T-helper 1 cell treated with Interleukin-12 subunit alpha and Interleukin-12 subunit beta and Interleukin-4 antibody, amounts not matched to agents 30 μg/mL and 1 μg/mL, for 36 hours (primary cell): ENCODE data around the gene GADD45B.
A peak's percentile ranks its signal among the peaks of the same experiment; 100 is the strongest.

Experiments used
- H3K27ac Mint-ChIP-seq: one replicate; pipeline ENCODE4 v1.8.0; 2021; ENCODE audit warnings: mild to moderate bottlenecking, mixed read lengths
- H3K27me3 Mint-ChIP-seq: one replicate; pipeline ENCODE4 v1.8.0; 2021; ENCODE audit warnings: low read depth, mixed read lengths
- H3K36me3 Mint-ChIP-seq: one replicate; pipeline ENCODE4 v1.8.0; 2021; ENCODE audit warnings: low read depth, mixed read lengths
- H3K4me1 Mint-ChIP-seq: one replicate; pipeline ENCODE4 v1.8.0; 2021; ENCODE audit warnings: low read depth, mixed read lengths
- H3K4me3 Mint-ChIP-seq: one replicate; pipeline ENCODE4 v1.8.0; 2021; ENCODE audit warnings: mild to moderate bottlenecking, moderate library complexity, mixed read lengths
- H3K9me3 Mint-ChIP-seq: one replicate; pipeline ENCODE4 v1.8.0; 2021; ENCODE audit warnings: mixed read lengths

The GADD45B gene

DNA sequence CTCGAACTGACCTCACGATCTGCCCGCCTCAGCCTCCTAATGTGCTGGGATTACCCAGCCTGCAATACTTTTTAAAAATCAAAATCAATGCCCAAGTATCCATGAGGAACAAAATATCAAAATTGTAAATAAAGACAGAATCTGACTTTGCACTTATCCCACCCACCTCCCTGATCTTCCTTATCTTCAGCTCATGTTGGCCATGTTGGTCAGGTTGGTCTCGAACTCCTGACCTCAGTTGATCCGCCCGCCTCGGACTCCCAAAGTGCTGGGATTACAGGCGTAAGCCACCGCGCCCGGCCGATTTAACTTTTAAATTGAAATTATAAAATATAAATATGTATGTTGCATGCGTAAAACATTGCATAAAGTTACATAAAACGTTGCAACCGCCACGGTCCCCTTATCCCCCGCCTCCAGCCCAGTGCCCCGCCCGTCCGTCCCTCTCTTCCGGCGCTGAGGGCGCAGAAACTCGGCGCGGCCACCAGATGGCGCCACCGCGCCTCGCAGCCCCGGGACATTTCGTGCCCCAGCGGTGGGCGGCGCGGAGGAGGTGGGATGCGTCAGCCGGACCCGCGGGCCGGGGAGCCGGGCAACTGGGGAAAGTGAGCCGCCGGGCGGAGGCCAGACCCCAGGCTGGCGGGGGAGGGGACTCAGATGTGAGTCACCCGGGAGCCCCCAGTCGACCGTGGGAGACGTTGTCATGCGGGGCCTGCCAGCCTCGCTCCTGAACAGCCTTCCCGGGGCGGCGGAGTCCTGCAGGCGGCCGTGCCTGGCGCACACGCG lies 1.5 kb upstream of the GADD45B start:
- H3K4me3 Mint-ChIP-seq, result peak overlapping the region; percentile 97
- peak overlapping the region; percentile 62 for H3K27ac Mint-ChIP-seq
- no peaks in the 10 kb centered on the region for H3K9me3 Mint-ChIP-seq
- H3K36me3 Mint-ChIP-seq, result peaks cover 27% of the 10 kb centered on the region
- H3K4me1 Mint-ChIP-seq, result peaks cover 16% of the 10 kb centered on the region
- H3K27me3 Mint-ChIP-seq, result peaks cover 3% of the 10 kb centered on the region

DNA sequence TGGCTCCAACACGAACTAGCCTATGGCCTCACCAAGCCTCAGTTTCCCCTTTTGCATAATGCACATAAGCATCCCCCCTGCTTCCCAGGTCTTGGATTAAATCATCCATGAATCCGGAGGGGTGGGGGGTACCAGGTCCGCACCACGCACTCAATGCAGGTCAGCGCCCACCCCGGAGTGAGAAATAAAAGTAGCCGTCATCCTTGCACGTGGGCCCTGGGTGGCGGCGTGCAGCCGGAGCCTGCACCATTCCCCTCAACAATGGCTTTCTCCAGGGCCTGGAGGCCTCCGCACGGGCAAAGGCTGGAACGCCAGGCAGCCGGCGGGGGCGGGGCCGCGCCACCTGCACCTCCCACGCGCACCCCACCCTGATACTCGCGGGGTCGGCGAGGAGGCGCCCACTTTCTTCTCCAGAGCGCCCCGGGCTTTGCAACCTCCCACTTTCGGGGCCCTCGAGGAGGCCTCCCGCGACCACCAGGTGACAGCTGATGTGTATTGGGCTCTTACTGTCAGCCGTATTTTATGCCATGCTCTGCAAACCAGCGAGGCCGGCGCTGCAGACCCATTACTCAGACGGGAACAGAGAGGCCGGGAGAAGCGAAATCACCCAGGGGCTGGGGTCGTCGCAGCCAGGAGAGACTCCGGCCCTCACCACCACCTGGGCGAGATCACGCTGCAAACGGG lies 767 bp upstream of the GADD45B start:
- Mint-ChIP-seq H3K27ac (peak overlapping the region; percentile 78), H3K36me3 (peaks cover 27% of the 10 kb centered on the region), H3K27me3 (peaks cover 3% of the 10 kb centered on the region), H3K9me3 (no peaks in the 10 kb centered on the region), H3K4me3 (peak overlapping the region; percentile 97), H3K4me1 (peaks cover 16% of the 10 kb centered on the region)

DNA sequence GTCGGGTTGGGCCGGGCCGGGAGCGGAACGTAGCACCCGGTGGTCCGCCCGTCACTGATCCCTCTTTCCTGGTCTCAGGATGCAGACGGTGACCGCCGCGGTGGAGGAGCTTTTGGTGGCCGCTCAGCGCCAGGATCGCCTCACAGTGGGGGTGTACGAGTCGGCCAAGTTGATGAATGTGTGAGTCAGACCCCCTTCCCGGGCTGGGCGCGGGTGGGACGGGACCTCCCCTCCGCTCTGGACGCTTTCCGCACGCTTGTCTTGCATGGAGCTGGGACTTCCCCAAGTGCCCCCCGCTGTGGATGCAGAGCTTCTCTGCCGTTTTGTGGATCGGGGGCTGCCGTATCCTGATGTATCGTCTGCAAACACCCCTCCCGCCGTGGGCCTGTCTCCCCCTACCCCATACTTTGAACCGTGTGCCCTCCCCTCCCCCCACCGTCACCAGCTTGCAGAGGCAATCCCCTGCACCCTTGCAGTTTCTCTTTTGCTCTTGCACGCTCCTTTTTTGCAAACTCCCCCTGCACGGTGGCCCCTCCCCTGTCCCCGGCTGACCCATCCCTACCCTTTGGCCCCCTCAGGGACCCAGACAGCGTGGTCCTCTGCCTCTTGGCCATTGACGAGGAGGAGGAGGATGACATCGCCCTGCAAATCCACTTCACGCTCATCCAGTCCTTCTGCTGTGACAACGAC lies 669 bp downstream of the GADD45B start:
- Mint-ChIP-seq H3K4me3 (peak overlapping the region; percentile 97), H3K9me3 (no peaks in the 10 kb centered on the region), H3K4me1 (peaks cover 16% of the 10 kb centered on the region), H3K27ac (peak overlapping the region; percentile 85), H3K27me3 (peaks cover 3% of the 10 kb centered on the region), H3K36me3 (peaks cover 27% of the 10 kb centered on the region)

DNA sequence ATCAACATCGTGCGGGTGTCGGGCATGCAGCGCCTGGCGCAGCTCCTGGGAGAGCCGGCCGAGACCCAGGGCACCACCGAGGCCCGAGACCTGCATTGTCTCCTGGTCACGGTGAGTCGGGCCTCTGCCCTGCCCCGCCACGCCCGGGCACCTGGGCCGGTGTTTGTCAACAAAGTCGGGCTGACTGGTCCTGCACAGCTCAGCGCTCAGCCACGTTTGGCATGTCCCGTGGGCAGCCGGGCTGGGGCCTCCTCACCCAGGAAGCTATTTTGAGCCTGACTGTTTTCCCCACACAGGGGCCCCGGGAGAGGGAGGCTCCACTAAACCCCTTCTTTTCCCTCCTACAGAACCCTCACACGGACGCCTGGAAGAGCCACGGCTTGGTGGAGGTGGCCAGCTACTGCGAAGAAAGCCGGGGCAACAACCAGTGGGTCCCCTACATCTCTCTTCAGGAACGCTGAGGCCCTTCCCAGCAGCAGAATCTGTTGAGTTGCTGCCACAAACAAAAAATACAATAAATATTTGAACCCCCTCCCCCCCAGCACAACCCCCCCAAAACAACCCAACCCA lies 1.3 kb downstream of the GADD45B start:
- peaks cover 3% of the 10 kb centered on the region for H3K27me3 Mint-ChIP-seq

DNA sequence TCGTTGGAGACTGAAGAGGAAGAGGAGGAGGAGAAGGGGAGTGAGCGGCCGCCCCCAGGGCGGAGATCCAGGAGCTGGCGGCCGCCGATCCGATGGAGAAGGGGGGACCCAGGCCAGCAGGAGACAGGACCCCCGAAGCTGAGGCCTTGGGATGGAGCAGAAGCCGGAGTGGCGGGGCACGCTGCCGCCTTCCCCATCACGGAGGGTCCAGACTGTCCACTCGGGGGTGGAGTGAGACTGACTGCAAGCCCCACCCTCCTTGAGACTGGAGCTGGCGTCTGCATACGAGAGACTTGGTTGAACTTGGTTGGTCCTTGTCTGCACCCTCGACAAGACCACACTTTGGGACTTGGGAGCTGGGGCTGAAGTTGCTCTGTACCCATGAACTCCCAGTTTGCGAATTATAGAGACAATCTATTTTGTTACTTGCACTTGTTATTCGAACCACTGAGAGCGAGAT lies 1.8 kb downstream of the GADD45B start:
- Mint-ChIP-seq H3K36me3 (peaks cover 29% of the 10 kb centered on the region), H3K27ac (peak overlapping the region; percentile 93), H3K9me3 (peaks cover 4% of the 10 kb centered on the region), H3K27me3 (peaks cover 3% of the 10 kb centered on the region), H3K4me3 (peak overlapping the region; percentile 97), H3K4me1 (peaks cover 16% of the 10 kb centered on the region)

More for the DNA sequence above, 1.3 kb downstream of the GADD45B start:
- Mint-ChIP-seq H3K27ac (peak overlapping the region; percentile 93), H3K9me3 (no peaks in the 10 kb centered on the region), H3K4me1 (peaks cover 16% of the 10 kb centered on the region), H3K4me3 (peak overlapping the region; percentile 97), H3K36me3 (peaks cover 27% of the 10 kb centered on the region)

DNA sequence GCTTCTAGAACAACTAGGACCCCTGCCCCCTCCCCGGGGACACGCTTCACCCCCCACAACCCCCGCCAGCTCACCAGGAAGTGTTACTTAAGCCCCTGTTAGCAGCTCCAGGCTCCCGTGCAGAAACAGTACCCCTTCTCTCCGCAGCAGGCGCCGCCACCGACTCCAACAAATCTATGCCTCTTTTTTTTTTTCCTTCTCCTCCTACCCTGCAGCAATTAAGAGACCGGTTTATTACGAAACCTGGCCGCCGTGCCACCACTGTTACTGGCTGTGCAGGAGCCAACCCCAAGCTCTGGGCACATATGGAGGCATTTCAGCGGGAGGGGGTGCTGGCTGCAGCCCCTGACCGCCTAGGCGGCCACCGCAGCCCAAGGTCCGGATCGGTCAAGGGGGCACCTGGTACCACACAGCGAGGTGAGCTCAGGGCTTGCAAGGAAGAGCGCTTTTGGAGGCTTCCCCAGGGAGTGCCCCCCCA lies 2.4 kb downstream of the GADD45B start:
- H3K4me3 Mint-ChIP-seq, result peak overlapping the region; percentile 97
- peak overlapping the region; percentile 93 for H3K27ac Mint-ChIP-seq
- peaks cover 4% of the 10 kb centered on the region for H3K9me3 Mint-ChIP-seq
- H3K27me3 Mint-ChIP-seq, result peaks cover 3% of the 10 kb centered on the region
- peaks cover 16% of the 10 kb centered on the region for H3K4me1 Mint-ChIP-seq
- peaks cover 29% of the 10 kb centered on the region for H3K36me3 Mint-ChIP-seq

DNA sequence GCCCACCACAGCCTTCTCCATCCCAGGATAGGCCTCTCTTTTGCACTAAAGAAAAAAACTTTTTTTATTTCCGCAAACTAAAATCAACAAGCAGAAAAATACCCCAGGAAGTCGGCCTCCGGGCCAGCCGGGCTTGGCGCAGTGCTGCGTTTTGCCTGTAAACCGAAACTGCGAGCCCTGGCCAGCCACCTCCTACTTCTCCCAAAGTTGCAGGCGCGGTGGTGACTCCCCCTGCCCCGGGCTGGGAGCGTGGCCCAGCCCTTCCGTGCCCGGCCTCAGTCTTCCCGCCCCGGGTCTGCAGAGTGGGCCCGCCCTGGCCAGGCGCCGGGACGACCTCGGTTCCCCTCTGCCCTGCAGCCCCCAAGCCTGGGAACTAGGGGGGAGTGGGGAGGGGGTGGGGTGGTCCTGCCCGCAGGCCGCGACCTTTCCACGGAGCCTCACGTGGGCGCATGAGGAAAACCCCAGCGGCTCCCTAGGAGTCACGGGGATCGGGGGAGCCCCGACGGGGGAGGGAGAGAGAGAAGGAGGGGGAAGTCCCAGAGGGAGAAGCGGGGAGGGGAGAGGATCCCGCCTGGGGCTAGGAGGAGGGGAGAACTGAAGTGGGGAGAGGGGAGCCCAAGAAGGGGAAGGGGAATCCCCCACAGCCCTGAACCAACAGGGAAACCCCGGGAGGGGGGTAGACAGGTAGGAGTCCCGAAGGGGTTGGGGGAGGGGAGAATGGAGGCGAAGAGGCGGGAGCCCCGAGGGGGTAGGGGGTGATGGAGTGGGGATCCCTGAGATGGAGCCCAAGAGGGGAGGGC lies 3.0 kb downstream of the GADD45B start:
- H3K9me3 Mint-ChIP-seq, result peaks cover 7% of the 10 kb centered on the region
- peak overlapping the region; percentile 97 for H3K4me3 Mint-ChIP-seq
- H3K27ac Mint-ChIP-seq, result peak overlapping the region; percentile 93
- H3K27me3 Mint-ChIP-seq, result peaks cover 3% of the 10 kb centered on the region
- peaks cover 29% of the 10 kb centered on the region for H3K36me3 Mint-ChIP-seq
- H3K4me1 Mint-ChIP-seq, result peaks cover 16% of the 10 kb centered on the region

DNA sequence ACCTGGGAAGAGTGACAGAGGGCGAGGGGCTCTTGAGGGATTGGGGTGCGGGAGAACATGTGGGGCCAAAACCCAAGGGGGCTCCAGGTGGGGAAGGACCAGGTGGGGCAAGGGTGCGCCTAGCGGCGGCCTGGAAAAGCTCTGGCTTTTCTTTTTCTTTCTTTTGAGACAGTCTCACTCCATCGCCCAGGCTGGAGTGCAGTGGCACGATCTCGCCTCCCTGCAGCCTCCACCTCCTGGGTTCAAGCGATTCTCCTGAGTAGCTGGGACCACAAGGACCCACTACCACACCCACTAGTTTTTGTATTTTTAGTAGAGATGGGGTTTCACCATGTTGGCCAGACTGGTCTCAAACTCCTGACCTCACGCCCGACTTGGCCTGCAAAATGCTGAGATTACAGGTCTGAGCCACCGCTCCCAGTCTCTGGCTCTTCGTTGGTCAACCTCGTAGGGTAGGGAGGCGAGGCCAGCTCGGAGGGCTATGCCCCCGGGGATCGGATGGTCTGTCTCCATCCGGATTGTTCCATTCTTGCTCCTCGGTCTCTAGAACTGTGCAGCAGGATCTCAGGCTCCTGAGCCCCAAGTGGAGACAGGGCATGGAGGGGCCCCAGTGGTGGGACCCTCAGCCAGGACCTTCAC lies 3.7 kb downstream of the GADD45B start:
- Mint-ChIP-seq H3K4me1 (peaks cover 16% of the 10 kb centered on the region), H3K27ac (peak overlapping the region; percentile 45), H3K4me3 (peak overlapping the region; percentile 97)

DNA sequence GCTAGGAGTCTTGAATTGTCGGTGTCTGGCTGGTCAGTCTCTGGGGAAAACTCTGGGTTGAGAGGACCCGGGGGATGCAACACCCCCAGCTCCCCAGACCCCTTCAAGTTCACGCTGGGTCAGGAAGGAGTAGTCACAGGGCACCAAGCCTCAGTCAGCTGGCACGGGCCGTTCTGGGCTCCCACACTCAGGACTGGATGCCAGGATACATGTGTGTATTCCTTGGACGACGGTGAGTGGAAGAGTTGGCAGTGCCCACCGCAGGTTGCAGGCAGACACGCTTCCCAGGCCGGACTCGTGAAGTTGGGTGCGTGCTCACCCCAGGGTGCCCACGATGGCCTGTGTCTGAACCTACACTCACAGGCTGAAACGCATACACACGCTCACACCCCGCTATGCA lies 5.5 kb downstream of the GADD45B start:
- Mint-ChIP-seq H3K4me1 (peaks cover 15% of the 10 kb centered on the region), H3K36me3 (peaks cover 25% of the 10 kb centered on the region), H3K4me3 (no peak overlapping the region), H3K27me3 (peaks cover 3% of the 10 kb centered on the region), H3K27ac (no peak overlapping the region), H3K9me3 (peaks cover 8% of the 10 kb centered on the region)

More for the DNA sequence above, 3.7 kb downstream of the GADD45B start:
- Mint-ChIP-seq H3K27me3 (peaks cover 3% of the 10 kb centered on the region), H3K9me3 (peaks cover 8% of the 10 kb centered on the region), H3K36me3 (peaks cover 29% of the 10 kb centered on the region)

DNA sequence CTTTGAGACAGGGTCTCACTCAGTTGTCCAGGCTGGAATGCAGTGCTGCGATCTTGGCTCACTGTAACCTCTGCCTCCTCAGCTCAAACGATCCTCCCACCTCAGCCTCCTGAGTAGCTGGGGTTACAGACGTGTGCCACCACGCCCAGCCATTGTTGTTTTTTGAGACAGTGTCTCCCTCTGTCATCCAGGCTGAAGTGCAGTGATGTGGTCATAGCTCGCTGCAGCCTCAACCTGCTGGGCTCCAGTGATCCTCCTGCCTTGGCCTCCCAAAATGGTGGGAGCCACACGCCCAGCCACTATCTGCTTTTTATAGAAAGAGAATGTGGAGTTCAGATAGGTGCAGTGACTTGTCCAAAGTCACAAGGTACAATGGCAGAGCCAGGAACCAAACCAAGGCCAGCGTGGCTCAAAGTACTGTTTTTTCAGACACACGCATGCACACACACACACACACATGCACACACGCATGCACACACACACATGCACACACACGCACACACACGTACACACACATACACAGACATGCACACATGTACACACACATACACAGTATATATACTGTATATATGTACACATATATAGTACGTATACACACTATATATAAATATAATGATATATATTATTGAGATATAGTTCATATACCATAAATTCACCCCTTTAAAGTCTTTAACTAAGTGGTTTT lies 6.6 kb downstream of the GADD45B start:
- Mint-ChIP-seq H3K27ac (no peak overlapping the region), H3K4me3 (no peak overlapping the region), H3K4me1 (peaks cover 15% of the 10 kb centered on the region), H3K27me3 (peaks cover 8% of the 10 kb centered on the region), H3K36me3 (peaks cover 15% of the 10 kb centered on the region), H3K9me3 (peaks cover 8% of the 10 kb centered on the region)

DNA sequence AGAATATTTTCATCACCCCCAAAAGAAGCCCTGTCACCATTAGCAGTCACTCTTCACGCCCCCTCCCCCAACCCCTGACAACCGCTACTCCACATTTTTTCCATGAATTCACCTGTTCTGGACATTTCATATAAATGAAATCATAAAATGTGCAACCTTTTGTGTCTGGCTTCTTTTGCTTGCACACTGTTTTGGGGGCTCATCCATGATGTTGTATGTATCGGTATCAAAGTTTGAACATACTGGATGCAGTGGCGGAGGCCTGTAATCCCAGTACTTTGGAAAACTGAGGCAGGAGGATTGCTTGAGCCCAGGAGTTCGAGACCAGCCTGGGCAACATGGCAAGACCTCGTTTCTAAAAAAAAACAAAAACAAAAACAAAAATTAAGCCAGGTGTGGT lies 7.2 kb downstream of the GADD45B start:
- Mint-ChIP-seq H3K36me3 (peaks cover 9% of the 10 kb centered on the region), H3K9me3 (peaks cover 8% of the 10 kb centered on the region), H3K4me3 (no peak overlapping the region), H3K27ac (no peak overlapping the region), H3K4me1 (peaks cover 15% of the 10 kb centered on the region), H3K27me3 (peaks cover 12% of the 10 kb centered on the region)

DNA sequence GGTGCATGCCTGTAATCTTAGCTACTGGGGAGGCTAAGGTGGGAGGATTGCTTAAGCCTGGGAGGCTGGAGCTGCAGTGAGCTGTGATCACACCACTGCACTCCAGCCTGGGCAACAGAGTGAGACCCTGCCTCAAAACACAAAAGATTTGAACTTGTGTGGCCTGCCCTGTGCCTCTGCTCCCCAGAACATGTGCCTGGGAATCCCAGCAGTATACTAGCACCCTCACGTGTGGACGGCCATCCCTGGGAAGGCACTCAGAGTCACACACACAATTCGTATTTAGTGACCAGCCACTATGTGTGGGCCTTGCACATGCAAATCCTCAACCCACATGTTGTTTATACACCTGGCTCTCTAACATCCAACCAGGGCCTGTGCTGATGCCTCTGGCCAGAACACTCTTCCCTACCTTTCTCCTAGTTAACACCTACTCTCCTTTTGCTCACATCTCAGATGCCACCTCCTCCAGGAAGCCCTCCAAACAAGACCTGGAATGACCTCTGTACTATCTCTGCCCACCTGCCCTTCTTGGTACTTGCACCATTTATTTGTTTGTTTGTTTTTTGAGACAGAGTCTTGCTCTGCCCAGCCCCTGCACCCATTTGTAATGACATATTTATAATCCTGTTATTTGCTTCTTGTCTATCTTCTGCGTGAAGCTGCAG lies 7.7 kb downstream of the GADD45B start:
- Mint-ChIP-seq H3K27me3 (peaks cover 16% of the 10 kb centered on the region), H3K27ac (no peak overlapping the region), H3K9me3 (peaks cover 8% of the 10 kb centered on the region), H3K4me1 (peaks cover 11% of the 10 kb centered on the region), H3K36me3 (peaks cover 4% of the 10 kb centered on the region), H3K4me3 (no peak overlapping the region)
